MM.1S (cell line): ENCODE measurements around the gene GJA4.

ENCODE experiments used
- CTCF ChIP-seq: fragments of 300-600 bp; sonication (generic); IDR thresholded peaks from 2 replicates; pipeline ENCODE4 v1.5.1; 2016; ENCODE audit warnings: antibody characterized with exemption, low read length, mixed read lengths
- EZH2 ChIP-seq: fragments of 300-600 bp; sonication (generic); optimal IDR thresholded peaks from 2 replicates; pipeline ENCODE3; 2017; ENCODE audit warnings: low read depth, mild to moderate bottlenecking, antibody characterized with exemption, low read length, mixed read lengths

GRCh38 chr1:34795916-34796315, 3.1 kb downstream of the GJA4 start:
- TF ChIP-seq CTCF: no peak
- no peak for TF ChIP-seq EZH2
